Skeletal muscle tissue (tissue), 4 donors: ENCODE results near the gene ARHGAP8. TPM values are rescaled to one million over a fixed set of nuclear protein-coding genes. Genes with fewer than 3 reads are reported as not detected.
A peak's percentile ranks its signal among the peaks of the same experiment; 100 is the strongest.

Source experiments
- H3K27ac ChIP-seq: one replicate; pipeline ENCODE4 v1.7.0; 2013; ENCODE audit warnings: mild to moderate bottlenecking, low read depth, low read length, inconsistent platforms
- H3K27me3 ChIP-seq, 3 donors: one replicate each; pipeline ENCODE4 v1.7.0; 2013; ENCODE audit warnings: low read length in 3 of 3; ENCODE audit not compliant: control insufficient read depth in 3 of 3, insufficient read depth in 3 of 3
- H3K36me3 ChIP-seq, 3 donors: one replicate each; pipeline ENCODE4 v1.7.0; 2013; ENCODE audit warnings: low read length in 3 of 3; ENCODE audit not compliant: control insufficient read depth in 3 of 3, insufficient read depth in 3 of 3
- H3K4me1 ChIP-seq, 3 donors: one replicate each; pipeline ENCODE4 v1.7.0; 2013; ENCODE audit warnings: low read length in 3 of 3, mild to moderate bottlenecking in 3 of 3; ENCODE audit not compliant: control insufficient read depth in 3 of 3, insufficient read depth in 3 of 3
- H3K4me3 ChIP-seq, 3 donors: one replicate each; pipeline ENCODE4 v1.7.0; 2013; ENCODE audit warnings: low read length in 3 of 3
- H3K9ac ChIP-seq, 3 donors: one replicate each; pipeline ENCODE4 v1.7.0; 2013; ENCODE audit warnings: low read length in 3 of 3, mild to moderate bottlenecking in 3 of 3, moderate library complexity in 2 of 3, low read depth in 1 of 3
- H3K9me3 ChIP-seq, 3 donors: one replicate each; pipeline ENCODE4 v1.7.0; 2013; ENCODE audit warnings: low read length in 3 of 3; ENCODE audit not compliant: control insufficient read depth in 3 of 3
- total RNA-seq: library from RNA; depleted of rRNA; stranded (reverse); fragments of >200 nt; gene quantifications from one replicate; pipeline ENCODE4 v1.2.3, GENCODE V29; 2014
- donor health status: Osteomylitis.

Gene ARHGAP8
- 0.52 TPM for total RNA-seq

- Histone ChIP-seq H3K4me3 (no peak within 1 kb of the TSS), H3K4me1 (peaks cover 0 to 3% (median 0%) of the 10 kb centered on the region in 3 donors), H3K9me3 (no peaks in the 10 kb centered on the region), H3K27ac (no peak within 1 kb of the TSS), H3K27me3 (peaks cover 33 to 49% (median 37%) of the 10 kb centered on the region in 3 donors), H3K36me3 (no peaks in the 10 kb centered on the region), H3K9ac (no peak within 1 kb of the TSS)
These were observed at the start of gene ARHGAP8 for GRCh38 chr22:44752285-44753188. Gene ARHGAP8 (plus strand): TSS chr22:44752575. CDS start chr22:44786528, 33,953 bp downstream.

GRCh38 chr22:44703255-44703870, 49.0 kb upstream of the ARHGAP8 start:
- H3K27me3 ChIP-seq, result peaks cover 10 to 46% (median 16%) of the 10 kb centered on the region in 3 donors
- no peak overlapping the region for H3K27ac ChIP-seq
- peak overlapping the region in 1 of 3 donors; percentile 8 for H3K9ac ChIP-seq
- peak overlapping the region in 1 of 3 donors; percentile 23 for H3K4me3 ChIP-seq
- H3K9me3 ChIP-seq, result no peaks in the 10 kb centered on the region
- no peaks in the 10 kb centered on the region for H3K36me3 ChIP-seq
- peaks cover 4 to 10% (median 9%) of the 10 kb centered on the region in 3 donors for H3K4me1 ChIP-seq

- H3K9ac ChIP-seq, result no peak overlapping the region
- peaks cover 4 to 10% (median 9%) of the 10 kb centered on the region in 3 donors for H3K4me1 ChIP-seq
- H3K4me3 ChIP-seq, result no peak overlapping the region
- H3K36me3 ChIP-seq, result no peaks in the 10 kb centered on the region
- H3K9me3 ChIP-seq, result no peaks in the 10 kb centered on the region
- peaks cover 10 to 43% (median 16%) of the 10 kb centered on the region in 3 donors for H3K27me3 ChIP-seq
- H3K27ac ChIP-seq, result no peak overlapping the region
These were observed 48.0 kb upstream of the ARHGAP8 start for GRCh38 chr22:44704159-44705021.

- Histone ChIP-seq H3K4me1 (peaks cover 4 to 10% (median 9%) of the 10 kb centered on the region in 3 donors), H3K27ac (no peak overlapping the region), H3K36me3 (no peaks in the 10 kb centered on the region), H3K4me3 (no peak overlapping the region), H3K9me3 (no peaks in the 10 kb centered on the region), H3K27me3 (peaks cover 10 to 42% (median 16%) of the 10 kb centered on the region in 3 donors), H3K9ac (no peak overlapping the region)
These were observed 47.4 kb upstream of the ARHGAP8 start for GRCh38 chr22:44705022-44705297.

GRCh38 chr22:44706488-44706887, 45.9 kb upstream of the ARHGAP8 start:
- Histone ChIP-seq H3K27me3 (peaks cover 7 to 34% (median 16%) of the 10 kb centered on the region in 3 donors), H3K4me3 (no peak overlapping the region), H3K27ac (no peak overlapping the region), H3K36me3 (no peaks in the 10 kb centered on the region), H3K4me1 (peaks cover 4 to 10% (median 9%) of the 10 kb centered on the region in 3 donors), H3K9me3 (no peaks in the 10 kb centered on the region), H3K9ac (no peak overlapping the region)

- no peaks in the 10 kb centered on the region for H3K36me3 ChIP-seq
- H3K9ac ChIP-seq, result no peak overlapping the region
- no peak overlapping the region for H3K4me3 ChIP-seq
- peaks cover 7 to 31% (median 16%) of the 10 kb centered on the region in 3 donors for H3K27me3 ChIP-seq
- H3K27ac ChIP-seq, result no peak overlapping the region
- no peaks in the 10 kb centered on the region for H3K9me3 ChIP-seq
- H3K4me1 ChIP-seq, result peaks cover 6 to 10% (median 7%) of the 10 kb centered on the region in 3 donors
These were observed 45.2 kb upstream of the ARHGAP8 start for GRCh38 chr22:44707178-44707577.

- Histone ChIP-seq H3K4me1 (peaks cover 9 to 15% (median 12%) of the 10 kb centered on the region in 3 donors), H3K9ac (no peak overlapping the region), H3K27me3 (peaks cover 7 to 26% (median 16%) of the 10 kb centered on the region in 3 donors)
These were observed 44.6 kb upstream of the ARHGAP8 start for GRCh38 chr22:44707752-44708151.

GRCh38 chr22:44709881-44710392, 42.4 kb upstream of the ARHGAP8 start:
- H3K4me3 ChIP-seq, result no peak overlapping the region
- H3K27ac ChIP-seq, result no peak overlapping the region
- no peaks in the 10 kb centered on the region for H3K36me3 ChIP-seq
- no peak overlapping the region for H3K9ac ChIP-seq
- no peaks in the 10 kb centered on the region for H3K9me3 ChIP-seq
- H3K4me1 ChIP-seq, result peaks cover 8 to 14% (median 12%) of the 10 kb centered on the region in 3 donors
- H3K27me3 ChIP-seq, result peaks cover 0 to 8% (median 2%) of the 10 kb centered on the region in 3 donors

More at GRCh38 chr22:44707752-44708151, 44.6 kb upstream of the ARHGAP8 start:
- H3K9me3 ChIP-seq, result no peaks in the 10 kb centered on the region
- H3K4me3 ChIP-seq, result no peak overlapping the region
- no peaks in the 10 kb centered on the region for H3K36me3 ChIP-seq
- H3K27ac ChIP-seq, result no peak overlapping the region

GRCh38 chr22:44710474-44711240, 41.7 kb upstream of the ARHGAP8 start:
- H3K36me3 ChIP-seq, result no peaks in the 10 kb centered on the region
- H3K9ac ChIP-seq, result no peak overlapping the region
- H3K27me3 ChIP-seq, result peaks cover 0 to 7% (median 0%) of the 10 kb centered on the region in 3 donors
- no peak overlapping the region for H3K27ac ChIP-seq
- H3K4me3 ChIP-seq, result no peak overlapping the region
- H3K9me3 ChIP-seq, result no peaks in the 10 kb centered on the region
- H3K4me1 ChIP-seq, result peaks cover 8 to 14% (median 12%) of the 10 kb centered on the region in 3 donors
